Activated naive CD4-positive, alpha-beta T cell treated with anti-CD3 and anti-CD28 coated beads for 36 hours (primary cell): ENCODE results near the gene POMGNT2. TPM values are rescaled to one million over a fixed set of nuclear protein-coding genes. Genes with fewer than 3 reads are reported as not detected.

Source experiments
- CTCF ChIA-PET: fragments of 350-600 bp; sonication (Branson Sonifier 250); formaldehyde crosslinking; loops from one replicate; lab custom pipeline; 2021; ENCODE audit warnings: antibody characterized with exemption; lab: Charles Lee
- DNase-seq: peaks from one replicate; pipeline ENCODE4 v3.0.0-alpha.2; 2020
- H3K27ac Mint-ChIP-seq: one replicate; pipeline ENCODE4 v1.8.0; 2021; ENCODE audit warnings: mild to moderate bottlenecking, mixed read lengths
- H3K27me3 Mint-ChIP-seq: one replicate; pipeline ENCODE4 v1.8.0; 2021; ENCODE audit warnings: low read depth, mixed read lengths
- H3K36me3 Mint-ChIP-seq: one replicate; pipeline ENCODE4 v1.8.0; 2021; ENCODE audit warnings: low read depth, mixed read lengths
- H3K4me1 Mint-ChIP-seq: one replicate; pipeline ENCODE4 v1.8.0; 2021; ENCODE audit warnings: low read depth, mixed read lengths
- H3K4me3 Mint-ChIP-seq: one replicate; pipeline ENCODE4 v1.8.0; 2021; ENCODE audit warnings: mild to moderate bottlenecking, moderate library complexity, mixed read lengths
- H3K9me3 Mint-ChIP-seq: one replicate; pipeline ENCODE4 v1.8.0; 2021; ENCODE audit warnings: mixed read lengths
- intact Hi-C: fragments of 100-400 bp; cut with micrococcal nuclease; formaldehyde crosslinking; loops from one replicate; pipeline ENCODE4 v1.15.1; 2023
- total RNA-seq, 2 experiments: library from RNA; stranded (reverse); gene quantifications; one replicate each; pipeline ENCODE4 v1.2.3, GENCODE V29; 2021

POMGNT2 gene
- total RNA-seq, 2 experiments from 2014 or later, result 7.6 to 8.0 TPM

GRCh38 chr3:43032646-43033628 lies 72.9 kb downstream of the POMGNT2 start:
- Mint-ChIP-seq H3K4me1 (peaks cover 10% of the 10 kb centered on the region), H3K36me3 (no peaks in the 10 kb centered on the region), H3K27ac (no peak overlapping the region), H3K4me3 (no peak overlapping the region), H3K27me3 (no peaks in the 10 kb centered on the region), H3K9me3 (no peaks in the 10 kb centered on the region)
- intact Hi-C loops, result no loop called here
- CTCF ChIA-PET, result interaction anchor here (1.2 to 1.7 kb wide), 2 partner anchors 12 to 71 kb away, joined by 4 to 6 read pairs; no protein-coding TSS in a partner anchor
- no peak for DNase-seq

GRCh38 chr3:43031889-43032545 lies 73.9 kb downstream of the POMGNT2 start:
- no peak overlapping the region for H3K27ac Mint-ChIP-seq
- no peaks in the 10 kb centered on the region for H3K9me3 Mint-ChIP-seq
- DNase-seq, result no peak
- H3K36me3 Mint-ChIP-seq, result no peaks in the 10 kb centered on the region
- intact Hi-C loops, result no loop called here
- CTCF ChIA-PET, result interaction anchor here (1.7 kb wide), 1 partner anchor 11 kb away, joined by 4 read pairs; no protein-coding TSS in a partner anchor
- H3K4me3 Mint-ChIP-seq, result no peak overlapping the region
- H3K4me1 Mint-ChIP-seq, result peaks cover 8% of the 10 kb centered on the region
- H3K27me3 Mint-ChIP-seq, result no peaks in the 10 kb centered on the region

DNA sequence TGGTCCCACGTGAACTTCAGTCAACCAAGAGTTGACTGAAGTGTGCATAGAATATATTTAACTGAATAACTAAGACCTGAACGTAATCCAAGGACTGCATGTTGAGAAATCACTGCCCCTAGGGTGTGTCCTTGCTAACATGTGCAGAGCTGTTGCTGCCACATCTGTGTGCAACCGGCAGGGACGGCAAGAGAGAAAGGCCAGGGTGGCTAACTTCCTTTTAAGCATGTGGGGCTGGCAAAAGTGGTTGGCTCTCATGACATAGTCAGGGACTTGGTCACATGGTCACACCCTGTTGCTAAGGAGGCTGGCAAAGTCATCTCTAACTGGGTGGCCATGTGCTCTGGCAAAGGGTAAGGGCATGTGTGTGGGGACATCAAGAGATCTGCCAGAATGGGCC lies 74.4 kb downstream of the POMGNT2 start:
- no peak for DNase-seq
- Mint-ChIP-seq H3K4me1 (peaks cover 8% of the 10 kb centered on the region), H3K27ac (no peak overlapping the region), H3K9me3 (no peaks in the 10 kb centered on the region), H3K36me3 (no peaks in the 10 kb centered on the region), H3K27me3 (no peaks in the 10 kb centered on the region), H3K4me3 (no peak overlapping the region)
- CTCF ChIA-PET, result no interaction called here
- intact Hi-C loops, result no loop called here

- Mint-ChIP-seq H3K27ac (no peak overlapping the region), H3K36me3 (no peaks in the 10 kb centered on the region), H3K27me3 (no peaks in the 10 kb centered on the region), H3K4me3 (no peak overlapping the region), H3K4me1 (peaks cover 15% of the 10 kb centered on the region), H3K9me3 (no peaks in the 10 kb centered on the region)
- intact Hi-C loops, result no loop called here
- CTCF ChIA-PET, result interaction anchor here (2.6 kb wide), 1 partner anchor 69 kb away, joined by 8 read pairs; no protein-coding TSS in a partner anchor
- no peak for DNase-seq
Measured at GRCh38 chr3:43030162-43030935, 75.5 kb downstream of the POMGNT2 start.

Other genes with a start within 250 kb of the POMGNT2 start
- gene CYP8B1, start 230.2 kb downstream of the POMGNT2 start, total RNA-seq, result not detected
- 1 to 10 TPM; 1.2 to 1.5 TPM for gene ZNF662, start 199.9 kb downstream of the POMGNT2 start, total RNA-seq
- not detected for gene GASK1A, start 126.8 kb downstream of the POMGNT2 start, total RNA-seq
- gene SNRK, start 180.5 kb upstream of the POMGNT2 start, total RNA-seq, result 10 to 100 TPM; 21.1 TPM